GM20000 (cell line): ENCODE results near the gene PSAT1.

ENCODE experiments used
- DNase-seq: peaks from one replicate; pipeline ENCODE4 v3.0.0; 2012; ENCODE audit warnings: low spot score
- TF ChIP-seq, protein P1 (sequence below): IDR thresholded peaks from 2 replicates; pipeline ENCODE4 v1.5.1; 2012; ENCODE audit warnings: mild to moderate bottlenecking, control low read depth; ENCODE audit errors: extremely low read depth, missing control alignments

Gene PSAT1

GRCh38 chr9:78332381-78332780 lies 35.5 kb downstream of the PSAT1 start:
- DNase-seq: no peak
- TF ChIP-seq, protein P1, sequence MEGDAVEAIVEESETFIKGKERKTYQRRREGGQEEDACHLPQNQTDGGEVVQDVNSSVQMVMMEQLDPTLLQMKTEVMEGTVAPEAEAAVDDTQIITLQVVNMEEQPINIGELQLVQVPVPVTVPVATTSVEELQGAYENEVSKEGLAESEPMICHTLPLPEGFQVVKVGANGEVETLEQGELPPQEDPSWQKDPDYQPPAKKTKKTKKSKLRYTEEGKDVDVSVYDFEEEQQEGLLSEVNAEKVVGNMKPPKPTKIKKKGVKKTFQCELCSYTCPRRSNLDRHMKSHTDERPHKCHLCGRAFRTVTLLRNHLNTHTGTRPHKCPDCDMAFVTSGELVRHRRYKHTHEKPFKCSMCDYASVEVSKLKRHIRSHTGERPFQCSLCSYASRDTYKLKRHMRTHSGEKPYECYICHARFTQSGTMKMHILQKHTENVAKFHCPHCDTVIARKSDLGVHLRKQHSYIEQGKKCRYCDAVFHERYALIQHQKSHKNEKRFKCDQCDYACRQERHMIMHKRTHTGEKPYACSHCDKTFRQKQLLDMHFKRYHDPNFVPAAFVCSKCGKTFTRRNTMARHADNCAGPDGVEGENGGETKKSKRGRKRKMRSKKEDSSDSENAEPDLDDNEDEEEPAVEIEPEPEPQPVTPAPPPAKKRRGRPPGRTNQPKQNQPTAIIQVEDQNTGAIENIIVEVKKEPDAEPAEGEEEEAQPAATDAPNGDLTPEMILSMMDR: no peak

DNA sequence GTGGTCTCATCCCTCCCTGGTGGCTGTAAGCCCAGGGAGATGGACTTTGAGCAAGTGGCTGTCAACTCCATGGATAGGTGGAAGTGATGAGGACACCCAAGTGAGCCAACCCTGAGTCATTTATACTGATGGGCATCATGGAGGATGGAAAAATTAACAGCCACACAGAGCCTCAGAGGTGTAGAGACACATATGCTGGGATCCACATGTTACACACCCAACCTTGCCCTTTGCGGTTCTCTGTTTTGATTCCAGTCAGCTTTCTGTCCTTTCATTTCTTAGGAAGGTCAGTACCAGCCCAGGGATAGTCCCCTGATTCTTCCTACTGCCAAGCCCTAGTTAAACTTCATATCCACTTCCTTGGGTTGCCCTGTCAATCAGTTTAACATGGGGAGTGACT lies 51.9 kb downstream of the PSAT1 start:
- TF ChIP-seq, protein P1: no peak
- DNase-seq: no peak

DNA sequence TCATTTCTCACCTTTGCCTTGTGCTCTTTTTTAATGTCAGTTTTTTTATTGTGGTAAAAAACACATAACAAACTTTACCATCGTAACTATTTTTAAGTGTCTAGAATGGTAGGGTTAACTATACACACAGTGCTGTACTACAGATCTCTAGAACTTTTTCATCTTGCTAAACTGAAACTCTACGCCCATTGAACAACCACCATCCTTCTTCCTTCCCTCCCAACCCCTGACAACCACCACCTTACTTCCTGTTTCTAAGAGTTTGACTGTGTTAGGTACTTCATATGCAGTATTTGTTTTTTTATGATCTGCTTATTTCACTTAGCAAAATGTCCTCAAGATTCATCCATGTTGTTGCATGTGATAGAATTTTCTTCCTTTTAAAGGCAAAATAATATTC lies 54.9 kb downstream of the PSAT1 start:
- TF ChIP-seq, protein P1: no peak
- DNase-seq: no peak

- TF ChIP-seq, protein P1: no peak
Observed at GRCh38 chr9:78354324-78354973, 57.5 kb downstream of the PSAT1 start.

DNA sequence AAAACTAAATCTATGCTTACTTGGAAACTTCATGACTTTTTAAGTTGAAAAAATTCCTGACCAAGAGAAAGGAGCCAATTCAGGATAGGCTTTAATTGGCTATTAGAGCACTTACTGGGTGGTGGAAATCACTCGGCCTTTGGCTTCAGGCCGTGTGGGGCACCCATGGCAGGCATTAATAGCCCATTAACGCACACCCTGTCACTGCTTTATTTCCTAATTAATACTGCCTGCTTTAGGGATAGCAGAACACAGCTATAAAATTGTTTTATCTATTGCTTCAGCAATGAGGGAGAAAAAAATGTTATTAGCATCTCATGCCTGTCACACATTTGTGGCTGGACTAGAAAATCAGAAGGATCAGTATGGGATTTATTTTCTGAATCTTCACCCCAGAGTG lies 58.1 kb downstream of the PSAT1 start:
- TF ChIP-seq, protein P1: no peak
- DNase-seq: no peak

More at GRCh38 chr9:78354324-78354973, 57.5 kb downstream of the PSAT1 start:
- DNase-seq: no peak

DNA sequence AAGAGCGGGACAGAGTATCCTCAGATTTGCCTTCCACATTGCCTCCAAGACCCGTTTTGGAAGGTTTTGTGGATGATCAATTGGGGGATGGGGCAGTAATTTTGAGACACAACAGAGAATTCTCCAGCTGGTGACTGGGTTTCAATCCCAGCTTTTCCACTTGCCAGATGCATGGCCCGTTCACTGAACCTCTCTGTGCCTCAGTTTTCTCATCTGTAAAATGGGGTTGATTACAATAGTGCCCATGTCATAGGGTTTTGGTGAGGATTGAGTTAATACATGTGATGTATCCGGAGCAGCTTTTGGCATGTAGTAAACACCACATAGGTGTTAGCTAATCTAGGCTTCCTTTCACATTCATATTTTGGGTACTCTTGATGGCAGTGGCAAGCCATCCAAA lies 59.7 kb downstream of the PSAT1 start:
- TF ChIP-seq, protein P1: no peak

DNA sequence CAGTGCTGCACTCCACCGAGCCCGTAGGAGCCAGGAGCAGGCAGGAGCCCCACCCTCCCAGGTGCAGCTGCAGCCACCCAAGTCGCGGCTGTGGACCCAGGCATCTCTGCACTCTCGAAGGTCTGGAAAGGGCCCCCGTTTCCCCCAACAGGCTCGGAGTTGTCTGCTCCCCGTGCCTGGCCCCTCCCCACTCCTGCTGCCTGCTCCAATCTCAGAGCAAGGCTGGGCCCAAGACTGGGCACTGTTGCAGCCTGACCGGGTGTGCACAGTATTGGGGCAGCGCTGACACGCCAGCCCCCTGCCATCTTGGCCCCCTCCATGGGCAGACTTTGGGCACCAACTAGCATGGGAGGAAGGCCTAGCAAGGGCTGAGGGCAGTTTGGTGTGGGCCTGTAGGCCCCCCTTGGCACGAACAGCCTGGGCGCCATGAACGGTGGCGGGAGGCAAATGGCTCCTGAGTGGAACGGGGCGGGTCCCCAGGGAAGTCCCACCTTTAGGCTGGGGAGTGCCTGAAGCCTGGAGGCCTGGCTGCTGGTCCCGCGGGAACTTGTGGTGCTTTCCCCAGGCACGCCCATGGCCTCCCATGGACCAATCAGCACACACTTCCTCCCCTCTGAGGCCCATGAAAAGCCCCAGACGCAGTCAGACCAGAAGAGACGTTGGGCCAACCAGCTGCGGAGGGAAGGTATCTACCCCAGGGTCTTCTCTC lies 60.4 kb downstream of the PSAT1 start:
- TF ChIP-seq, protein P1: no peak
- no peak for DNase-seq

More for the DNA sequence above, 59.7 kb downstream of the PSAT1 start:
- no peak for DNase-seq
